Central memory CD4-positive, alpha-beta T cell (primary cell): Measurements from ENCODE around the gene BORCS6.
A peak's percentile ranks its signal among the peaks of the same experiment; 100 is the strongest.
"Not testable (repeated sequence)": the region's sequence is repeated elsewhere in the genome, so short reads cannot be mapped to it uniquely, and the experiment has no call there.

Experiments used
- DNase-seq: peaks from one replicate; pipeline ENCODE4 v3.0.0; 2022

BORCS6 gene

DNA sequence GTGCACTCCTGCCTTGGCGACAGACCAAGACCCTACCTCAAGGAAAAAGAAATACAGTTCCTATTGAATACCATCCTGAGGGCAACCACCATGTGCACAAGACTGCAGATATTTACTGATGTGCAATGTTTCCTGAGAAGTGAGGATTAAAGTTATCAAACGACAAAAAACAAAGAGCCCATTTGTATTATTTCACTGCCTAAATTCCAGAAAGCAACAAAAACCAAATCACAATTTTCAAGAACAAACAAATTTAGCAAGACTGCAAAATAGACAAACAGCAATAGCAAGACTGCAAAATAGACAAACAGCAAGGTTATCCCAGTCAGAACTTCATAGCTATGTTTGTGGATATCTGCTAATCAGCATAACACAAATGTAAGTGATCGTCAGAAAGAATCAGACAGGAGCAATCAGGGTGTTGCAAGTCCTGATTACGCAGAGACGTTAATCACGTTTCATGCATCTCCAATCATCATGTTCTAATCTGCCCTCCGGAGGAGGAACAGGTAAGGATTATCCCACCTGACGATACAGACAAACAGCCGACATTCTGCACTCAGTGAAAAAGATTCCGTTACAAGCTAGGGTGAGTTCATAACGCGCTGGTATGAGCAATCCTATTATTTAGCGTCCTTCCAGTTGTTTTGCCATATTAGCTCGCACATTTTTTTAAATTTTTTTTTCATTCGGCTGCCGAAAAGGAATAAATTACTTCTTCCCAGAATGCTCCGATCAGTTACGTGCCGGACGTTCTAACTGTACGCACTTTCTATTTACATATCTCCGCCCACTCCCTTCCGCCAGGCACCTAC is 16.7 kb downstream of the BORCS6 start:
- DNase-seq = peak; percentile 91

DNA sequence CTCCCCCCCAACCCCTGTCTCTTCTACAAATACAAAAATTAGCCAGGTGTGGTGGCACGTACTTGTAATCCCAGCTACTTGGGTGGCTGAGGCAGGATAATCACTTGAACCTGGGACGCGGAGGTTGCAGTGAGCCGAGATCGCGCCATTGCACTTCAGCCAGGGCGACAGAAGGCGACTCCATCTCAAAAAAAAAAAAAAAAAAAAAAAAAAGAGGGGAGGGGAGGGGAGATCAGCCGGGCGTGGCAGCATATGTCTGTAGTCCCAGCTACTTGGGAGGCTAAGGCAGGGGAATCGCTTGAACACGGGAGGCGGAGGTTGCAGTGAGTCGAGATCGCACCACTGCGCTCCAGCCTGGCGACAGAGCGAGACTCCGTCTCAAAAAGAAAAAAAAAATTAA is 19.8 kb downstream of the BORCS6 start:
- DNase-seq = not testable (repeated sequence)

DNA sequence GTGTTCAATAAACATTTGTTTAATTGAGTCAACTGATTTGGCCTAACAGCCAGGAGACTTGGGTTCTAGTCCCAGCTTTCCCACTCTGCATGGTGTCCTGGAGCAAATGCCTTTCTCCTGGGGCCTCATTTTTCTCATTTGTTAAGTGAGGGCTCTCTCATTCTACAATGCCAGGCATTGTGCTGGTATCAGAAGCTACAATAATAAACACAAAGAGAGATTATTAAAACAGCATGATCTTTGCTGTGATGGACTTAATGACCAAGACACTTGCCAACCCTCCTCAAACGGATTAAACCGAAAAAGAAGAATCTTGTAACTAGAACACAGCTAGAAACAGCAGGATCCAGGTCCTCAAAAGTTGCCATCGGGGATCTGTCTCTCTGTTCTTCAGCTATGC is 22.5 kb downstream of the BORCS6 start:
- no peak for DNase-seq

DNA sequence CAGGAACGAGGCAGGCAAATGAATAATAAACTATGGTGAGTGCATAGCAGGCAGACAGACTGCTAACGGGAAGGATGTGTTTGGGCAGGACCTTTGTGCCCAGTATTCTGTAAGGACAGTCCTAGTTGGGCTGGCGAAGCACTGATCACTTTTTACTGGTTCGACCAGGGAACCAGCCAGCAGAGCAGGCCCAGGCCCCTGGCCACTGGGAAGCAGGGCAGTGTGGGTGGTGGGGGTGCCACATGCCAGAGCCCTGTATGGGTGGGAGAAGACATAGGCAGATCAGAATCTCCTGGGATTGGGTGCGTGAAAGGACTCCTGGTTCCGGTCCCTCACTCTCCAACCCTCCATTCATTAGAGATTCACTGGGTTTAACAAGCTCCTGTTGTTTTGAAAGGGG is 23.2 kb downstream of the BORCS6 start:
- no peak for DNase-seq

DNA sequence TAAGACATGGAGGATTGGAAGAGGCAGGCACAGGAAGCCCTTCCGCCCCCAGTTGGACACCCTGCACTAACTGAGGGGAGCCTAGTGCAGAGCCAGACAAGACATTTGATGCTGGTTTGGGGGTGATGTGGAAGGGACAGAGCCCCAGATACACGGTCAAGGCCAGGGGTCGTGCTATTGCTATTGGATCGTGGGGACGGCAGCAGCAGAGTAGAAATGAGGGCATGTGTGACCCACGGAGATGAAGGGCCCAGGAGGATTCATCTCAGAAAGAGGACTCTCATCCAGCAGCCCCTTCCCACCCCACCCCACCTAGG is 25.2 kb downstream of the BORCS6 start:
- DNase-seq = no peak

DNA sequence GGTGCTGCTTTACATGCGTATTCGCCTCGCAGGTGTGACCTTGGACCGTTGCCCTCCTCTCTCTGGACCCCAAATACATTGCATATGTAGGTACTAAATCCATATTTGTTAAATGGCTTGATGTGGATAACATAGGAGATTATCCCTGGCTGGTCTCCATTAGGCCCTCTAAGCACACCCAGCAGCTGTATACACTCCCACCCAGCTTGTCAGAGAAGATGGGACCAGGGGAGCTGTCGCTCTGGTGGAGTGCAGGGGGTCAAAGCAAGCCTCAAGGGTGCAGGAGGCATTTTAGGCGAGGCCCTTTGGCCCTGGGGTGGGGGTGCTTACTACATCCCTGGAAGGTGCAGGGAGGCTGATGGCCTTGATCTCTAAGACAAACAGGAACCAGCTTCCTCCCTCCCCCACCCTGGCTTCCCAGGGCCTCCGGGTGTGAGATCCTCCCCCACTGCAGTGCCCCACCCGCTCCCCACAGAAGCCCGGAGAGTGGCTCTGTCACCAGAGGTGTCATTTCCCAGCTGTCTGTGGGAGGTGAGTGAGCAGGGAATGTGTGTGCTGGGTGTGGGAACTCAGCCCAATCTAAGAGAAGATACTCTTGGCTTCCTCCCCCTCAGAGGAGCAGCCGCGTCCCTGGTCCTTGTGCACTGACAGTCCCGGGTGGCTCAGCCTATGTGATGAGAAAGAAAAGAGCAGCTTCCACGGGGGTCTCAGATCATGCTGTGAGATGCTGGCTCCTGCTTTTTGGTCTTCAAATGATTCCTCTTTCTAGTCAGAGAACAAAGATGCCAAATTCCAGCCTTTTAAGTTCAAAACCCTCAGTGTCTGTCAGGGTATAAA is 25.8 kb downstream of the BORCS6 start:
- peak; percentile 71 for DNase-seq

DNA sequence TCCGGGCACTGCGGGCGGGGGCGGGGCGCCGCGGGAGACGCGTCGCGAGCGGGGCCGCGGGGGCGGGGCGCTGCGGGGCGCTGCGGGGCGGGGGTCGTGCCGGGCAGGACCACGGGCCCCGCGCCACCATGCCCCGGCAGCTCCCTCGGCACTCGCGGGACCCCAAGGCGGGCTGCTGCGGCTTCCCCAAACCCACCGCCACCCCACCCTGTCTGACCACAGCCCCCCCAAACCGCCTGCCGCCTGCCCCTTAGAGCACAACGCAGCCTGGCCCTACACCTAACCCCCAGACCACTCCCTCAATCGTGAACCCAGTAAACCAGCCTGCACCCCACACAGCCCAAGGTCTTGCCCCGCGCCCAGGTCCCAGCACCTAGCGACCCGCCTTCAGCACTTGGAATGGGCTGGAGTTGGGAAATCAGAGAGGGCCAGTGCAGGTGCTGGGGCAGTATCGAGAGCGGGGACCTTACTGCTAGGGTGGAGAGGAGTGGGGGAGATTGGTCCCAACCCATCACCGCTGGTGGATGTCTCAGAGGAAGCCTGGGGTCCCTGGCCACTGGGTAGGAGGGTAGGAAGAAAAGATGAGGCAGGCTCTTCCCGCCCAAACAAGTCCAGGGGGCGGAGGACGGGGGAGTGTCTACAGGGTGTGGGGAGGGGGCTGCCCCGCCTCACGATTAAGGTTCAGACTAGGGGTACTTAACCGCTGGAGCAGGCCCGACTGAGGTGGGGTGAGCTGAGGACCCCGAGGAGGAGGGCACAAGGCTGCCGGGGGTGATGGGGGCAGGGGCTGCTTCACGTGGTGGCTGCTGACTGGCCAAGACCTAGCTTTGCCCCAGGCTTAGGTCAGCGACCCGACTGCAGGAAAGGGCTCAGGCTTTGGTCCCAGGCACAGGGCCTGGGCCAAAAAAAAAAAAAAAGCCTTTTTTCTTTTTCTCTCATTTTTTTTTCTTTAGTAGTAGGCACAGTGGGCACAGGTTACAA is 26.7 kb downstream of the BORCS6 start:
- no peak for DNase-seq

DNA sequence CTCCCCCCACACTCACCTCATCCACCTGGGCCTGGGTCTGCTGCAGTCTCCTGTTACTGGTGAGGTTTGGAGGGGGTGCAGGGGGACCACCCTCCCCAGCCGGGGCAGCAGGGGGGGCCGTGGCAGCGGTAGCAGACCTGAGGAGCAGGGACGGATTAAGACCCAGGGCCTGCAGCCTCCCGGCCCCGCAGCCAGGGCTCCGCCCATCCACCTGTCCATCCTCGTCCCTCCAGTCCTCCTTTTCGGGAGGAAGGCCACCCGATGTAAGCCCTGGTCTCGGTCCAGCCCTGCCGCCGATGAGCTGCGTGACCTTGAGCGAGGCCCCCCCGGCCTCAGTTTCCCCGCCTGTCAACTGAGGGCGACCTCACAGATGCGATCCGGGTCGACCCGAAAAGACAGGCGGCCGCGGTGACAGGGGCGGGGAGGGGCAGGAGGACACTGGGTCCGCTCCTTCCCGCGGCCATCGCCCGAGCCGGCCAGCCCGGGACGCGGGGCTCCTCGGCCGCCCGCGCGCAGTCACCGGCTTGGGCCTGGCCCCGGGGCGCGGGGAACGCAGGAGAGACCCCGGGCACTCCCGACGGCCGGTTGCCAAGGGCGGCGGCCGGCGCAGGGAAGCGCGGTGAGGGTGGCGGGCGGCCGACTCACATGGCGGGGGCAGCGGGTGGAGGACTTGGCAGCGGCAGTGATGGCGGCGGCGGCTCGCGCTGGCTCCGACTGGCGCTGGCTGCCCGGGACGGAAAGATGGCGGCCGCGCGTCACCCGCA is 27.6 kb downstream of the BORCS6 start, which contains the start of gene VAMP2:
Gene VAMP2, minus strand, starts transcription at position 716 of the 764 bp plus-strand sequence. Its CDS starts 69 bp downstream, at position 647.
- DNase-seq = peak; percentile 86

DNA sequence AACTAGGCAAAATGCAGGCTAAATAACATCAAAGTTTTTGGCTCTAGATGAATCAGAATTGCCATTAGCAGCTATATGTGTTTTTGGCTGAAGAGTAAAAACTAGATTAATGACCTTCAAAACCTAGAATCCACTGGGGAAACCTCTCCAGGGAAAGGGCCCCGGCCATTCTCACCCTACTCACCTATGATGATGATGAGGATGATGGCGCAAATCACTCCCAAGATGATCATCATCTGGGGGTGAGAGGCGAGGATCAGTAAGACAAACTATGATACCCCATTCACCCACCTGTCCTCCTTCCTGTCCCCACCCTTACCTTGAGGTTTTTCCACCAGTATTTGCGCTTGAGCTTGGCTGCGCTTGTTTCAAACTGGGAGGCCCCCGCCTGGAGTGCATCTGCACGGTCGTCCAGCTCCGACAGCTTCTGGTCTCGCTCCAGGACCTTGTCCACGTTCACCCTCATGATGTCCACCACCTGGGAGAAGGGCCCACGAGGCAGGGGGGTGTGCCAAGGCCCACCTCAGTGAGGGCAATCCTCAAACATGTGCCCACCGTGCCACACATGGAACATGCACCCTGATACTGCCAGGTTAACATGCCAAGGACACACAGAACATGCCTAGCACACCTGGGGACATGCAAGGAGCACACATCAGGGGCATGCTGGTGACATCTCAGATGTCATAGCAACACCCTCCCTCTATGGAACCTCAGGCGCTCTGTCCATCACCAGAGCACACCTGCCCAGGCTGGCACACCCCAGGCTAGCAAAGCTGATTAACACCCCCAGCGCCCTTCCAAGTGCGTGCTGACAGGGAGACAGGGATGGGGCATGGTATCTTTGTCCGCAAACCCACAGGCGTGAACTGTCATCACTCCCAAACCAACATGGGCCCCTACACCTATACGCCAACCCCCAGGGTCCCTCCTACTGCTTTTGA is 28.4 kb downstream of the BORCS6 start:
- no peak for DNase-seq

DNA sequence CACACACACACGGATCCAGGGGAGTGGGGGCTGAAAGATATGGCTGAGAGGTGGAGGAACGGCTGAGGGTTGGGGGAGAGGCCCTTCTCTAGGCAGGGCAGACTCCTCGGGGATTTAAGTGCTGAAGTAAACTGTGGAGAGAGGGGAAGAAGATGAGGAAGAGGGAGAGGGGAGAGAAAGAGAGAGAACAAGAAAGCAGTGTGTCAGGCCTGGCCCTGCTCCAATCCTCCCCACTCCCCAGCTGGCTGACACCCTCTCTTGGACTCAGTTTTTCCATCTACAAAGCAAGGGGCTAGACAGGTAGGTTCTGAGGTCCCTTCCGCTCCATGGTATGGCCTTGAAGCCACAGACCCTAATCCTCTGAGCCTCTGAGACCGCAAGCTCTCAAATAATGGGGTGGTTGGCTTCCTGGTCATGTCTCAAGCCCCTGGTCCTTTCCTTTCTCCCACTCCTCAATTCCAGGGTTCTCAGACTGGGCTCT is 29.2 kb downstream of the BORCS6 start:
- DNase-seq = no peak

DNA sequence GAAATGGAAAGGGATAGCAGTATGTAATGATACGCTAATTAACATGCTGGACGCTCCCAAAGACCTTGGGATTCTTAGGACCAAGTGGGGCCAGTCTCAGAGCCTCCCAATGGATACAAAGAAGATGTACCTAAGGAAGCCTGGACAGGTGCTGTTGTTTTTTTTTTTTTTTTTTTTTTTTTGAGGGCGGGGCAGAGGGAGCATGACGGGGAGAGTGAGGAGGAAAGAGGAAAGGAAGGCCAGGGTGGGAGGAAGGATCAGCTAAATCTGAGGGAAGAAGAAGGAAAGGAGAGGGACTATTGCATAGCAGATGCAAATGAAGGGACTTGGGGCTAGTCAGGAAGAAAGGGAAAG is 29.8 kb downstream of the BORCS6 start:
- DNase-seq = no peak

DNA sequence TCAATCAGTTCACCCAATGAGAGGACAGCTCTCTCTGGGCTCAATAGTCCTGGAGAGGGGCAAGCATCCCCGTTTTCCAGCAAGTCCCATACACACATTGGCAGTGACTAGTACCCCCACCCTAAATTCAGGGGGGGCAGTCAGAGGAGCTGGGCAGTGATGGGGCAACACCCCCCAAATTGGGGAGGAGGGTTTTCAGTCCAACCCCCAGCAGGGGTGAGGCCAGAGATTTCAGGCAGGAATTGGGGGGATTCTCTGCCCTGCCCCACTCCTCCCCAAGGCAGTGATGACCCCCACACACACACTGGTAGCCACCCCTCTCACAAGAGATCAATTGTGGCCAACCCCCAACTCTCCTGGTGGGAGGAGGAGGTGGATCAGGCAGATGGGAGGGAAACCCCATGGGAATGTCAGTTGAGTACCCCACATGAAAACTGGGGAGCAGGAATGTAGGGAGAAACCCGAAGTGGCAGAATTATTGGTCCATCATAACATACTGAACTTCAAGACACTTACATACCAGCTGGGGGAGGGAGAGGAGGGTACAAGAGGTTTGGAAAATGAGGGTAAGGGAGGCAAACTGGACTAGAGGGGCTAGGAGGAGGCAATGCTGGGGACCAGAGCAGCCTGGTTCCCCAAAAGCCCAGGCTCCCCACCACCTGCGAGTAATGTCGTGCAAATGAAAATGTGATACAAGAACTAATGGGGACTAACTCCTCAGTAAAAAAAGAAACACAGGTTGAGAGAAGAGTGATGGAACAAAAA is 30.3 kb downstream of the BORCS6 start:
- no peak for DNase-seq

DNA sequence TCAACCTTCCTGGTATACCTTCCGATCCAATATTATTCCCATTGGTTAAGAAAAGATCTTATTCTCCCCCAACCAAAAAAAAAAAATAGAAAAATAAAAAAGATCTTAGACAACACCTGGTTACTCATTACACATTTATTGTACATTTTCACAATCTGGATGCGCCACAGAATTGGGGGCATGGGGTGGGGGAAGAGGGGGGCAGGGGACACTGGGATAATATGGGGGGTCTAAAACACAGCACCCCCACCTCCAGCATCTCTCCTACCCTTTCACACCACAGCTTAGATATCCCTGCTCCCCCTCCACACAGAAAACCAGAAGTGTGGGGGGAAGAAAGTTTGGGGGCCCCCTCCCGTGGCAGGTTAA is 31.0 kb downstream of the BORCS6 start:
- DNase-seq = no peak

DNA sequence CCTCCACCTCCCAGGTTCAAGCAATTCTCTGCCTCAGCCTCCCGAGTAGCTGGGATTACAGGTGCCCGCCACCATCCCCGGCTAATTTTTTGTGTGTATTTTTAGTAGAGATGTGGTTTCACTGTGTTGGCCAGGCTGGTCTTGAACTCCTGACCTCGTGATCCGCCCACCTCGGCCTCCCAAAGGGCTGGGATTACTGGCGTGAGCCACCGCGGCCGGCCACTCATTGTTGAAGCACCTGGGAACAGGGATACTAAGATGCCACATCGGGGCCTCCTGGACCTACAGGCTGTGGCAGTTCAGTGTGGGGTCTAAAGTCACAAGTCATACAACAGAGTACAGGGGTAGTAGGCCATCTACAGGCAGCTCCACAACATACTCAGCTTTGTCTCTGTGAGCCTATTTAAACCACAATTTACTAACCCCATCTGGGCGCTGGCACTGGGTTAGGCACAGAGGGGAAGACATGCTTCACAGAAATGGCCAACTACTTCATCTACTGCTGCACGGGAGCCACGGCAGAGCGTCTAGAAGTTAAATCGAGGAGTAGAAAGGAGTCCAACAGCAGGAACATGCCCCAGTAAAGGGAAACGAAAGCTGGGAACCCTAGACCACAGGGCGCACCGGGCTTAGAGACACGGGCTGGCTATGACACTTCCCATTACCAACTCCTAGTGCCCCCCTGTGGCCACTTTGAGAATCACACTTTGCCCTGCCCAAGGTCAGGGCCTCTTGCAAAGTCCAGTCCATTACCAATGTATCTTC is 31.5 kb downstream of the BORCS6 start:
- peak; percentile 82 for DNase-seq

DNA sequence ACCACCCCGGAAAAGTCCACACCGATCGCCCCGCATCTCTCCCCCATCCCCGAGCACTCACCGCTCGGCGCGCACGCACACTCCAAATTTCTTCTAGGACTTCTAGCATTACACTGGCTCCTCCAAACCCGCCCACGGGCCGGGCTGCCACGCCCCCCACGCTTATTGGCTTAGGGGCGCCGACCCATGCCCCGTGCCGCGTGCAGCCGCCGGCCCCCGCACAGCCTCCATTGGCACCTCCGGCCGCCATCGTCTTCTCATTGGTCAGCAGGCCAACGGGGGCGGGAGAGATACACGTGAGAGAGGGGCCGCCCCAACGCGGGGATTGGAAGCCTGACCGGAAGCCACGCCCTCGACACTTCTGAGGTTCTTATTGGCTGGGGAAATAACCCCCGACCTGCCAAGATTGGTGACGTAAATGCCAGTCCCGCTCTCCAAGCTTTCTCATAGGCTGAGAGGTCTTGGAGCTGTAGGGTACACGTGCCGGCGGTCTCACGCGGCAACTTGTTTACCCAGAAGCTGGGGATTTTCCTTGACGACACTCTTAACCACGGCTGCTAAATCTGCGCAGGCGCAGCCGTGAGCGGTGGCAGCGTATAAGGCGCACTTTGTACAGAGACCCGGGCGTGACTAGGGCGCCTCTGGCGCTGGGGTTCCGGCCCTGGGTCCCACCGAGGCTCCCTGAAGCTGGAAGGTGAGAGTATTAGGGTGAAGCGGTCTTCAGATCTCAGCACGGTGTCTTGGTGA is 33.6 kb downstream of the BORCS6 start:
- DNase-seq = peak; percentile 100

DNA sequence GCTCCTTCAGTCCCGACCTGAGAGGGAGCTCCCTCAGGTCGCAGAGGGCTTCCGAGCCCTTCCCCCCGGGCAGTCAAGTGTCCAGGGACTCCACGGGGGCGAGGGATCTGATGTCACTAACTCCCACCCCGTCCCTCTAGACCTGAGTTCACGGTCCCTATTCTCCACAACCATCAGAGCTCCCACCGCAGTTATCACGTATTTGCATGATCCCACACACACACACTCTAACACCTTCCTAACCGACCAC is 34.1 kb downstream of the BORCS6 start:
- DNase-seq = no peak

DNA sequence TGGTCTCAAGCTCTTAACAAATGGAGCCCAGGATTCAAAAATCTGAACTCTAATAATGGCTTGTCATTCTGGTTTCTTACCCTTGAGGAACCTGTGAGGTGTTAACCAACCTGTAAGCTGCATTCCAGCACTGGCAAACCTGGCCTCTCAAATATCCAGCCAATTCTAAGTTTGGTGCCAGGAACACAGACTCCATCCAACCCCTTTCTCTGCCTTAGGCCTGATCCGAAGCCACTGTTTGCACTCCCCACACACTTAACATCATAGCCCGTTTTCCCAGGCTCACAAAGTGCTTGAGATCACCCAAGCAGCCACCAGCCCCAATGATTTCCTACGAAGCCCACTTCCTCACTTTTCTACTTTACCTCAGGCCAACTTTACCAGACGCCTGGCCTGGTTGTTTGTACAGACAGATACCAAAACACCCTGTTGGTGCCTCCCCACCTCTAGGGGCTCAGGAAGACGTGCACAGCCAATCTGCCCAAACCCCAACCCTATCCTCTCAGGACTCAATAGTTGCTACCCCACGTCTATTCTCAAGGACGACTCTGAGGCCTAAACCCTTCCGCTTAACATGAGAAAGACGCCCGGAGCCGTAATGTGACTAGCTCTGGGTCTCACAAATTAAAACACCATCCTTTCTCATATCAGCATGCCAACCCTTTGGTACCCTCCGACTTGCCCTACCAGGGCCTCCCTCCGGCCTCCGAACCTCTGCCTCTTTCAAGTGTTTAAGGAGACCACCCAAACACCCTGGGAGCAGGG is 34.6 kb downstream of the BORCS6 start:
- peak; percentile 37 for DNase-seq

DNA sequence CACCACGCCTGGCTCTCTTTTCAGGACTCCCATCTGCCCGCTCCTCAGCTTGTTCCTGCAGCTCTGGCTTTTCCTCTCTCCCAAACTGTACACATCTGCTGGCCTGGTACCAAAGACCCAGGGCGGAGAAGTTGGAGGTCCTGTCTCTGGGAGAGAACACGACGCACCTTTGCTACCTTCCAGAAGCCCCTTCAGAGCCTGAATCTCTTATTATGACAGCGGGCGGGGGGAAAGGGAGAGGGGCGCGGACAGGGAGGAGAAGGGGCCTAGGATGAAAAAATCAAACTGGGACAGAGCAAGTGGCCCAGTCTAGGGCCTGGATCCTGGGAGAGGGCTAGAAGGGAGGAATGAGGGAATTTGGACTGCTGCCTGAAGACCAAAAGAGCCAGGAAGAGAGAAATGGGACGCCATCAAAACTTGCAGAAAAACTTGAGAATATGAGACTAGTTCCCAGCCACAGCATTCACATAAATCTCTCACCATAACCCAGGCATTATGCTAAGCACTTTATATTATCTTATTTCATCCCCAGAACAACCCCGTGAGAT is 35.3 kb downstream of the BORCS6 start:
- no peak for DNase-seq
